K562 (cell line): ENCODE measurements around the gene IRF1. TPM values are rescaled to one million over a fixed set of nuclear protein-coding genes. Genes with fewer than 3 reads are reported as not detected.
A peak's percentile ranks its signal among the peaks of the same experiment; 100 is the strongest.

Experiments
- ATAC-seq: fragments of 200-7000 bp; cut with Tn5 transposase; 3 replicates; pipeline ENCODE4 v1.9.1; 2020; ENCODE audit warnings: moderate library complexity
- BruUV-seq: library from RNA; stranded (reverse); fragments of 400-500 nt; replicated peaks from 2 replicates; lab custom pipeline; 2021; lab: Mats Ljungman, UMichigan
- CTCF ChIA-PET: fragments of 300-600 bp; formaldehyde crosslinking; extraction: SDS; loops from one replicate; lab custom pipeline; 2021; ENCODE audit warnings: low intra/inter-chr PET ratio; lab: Yijun Ruan, JAX
- POLR2A ChIA-PET: fragments of 300-600, 350-650 bp; sonication (Branson Sonifier 250); formaldehyde crosslinking; extraction: SDS; loops from one replicate; lab custom pipeline; 2021; ENCODE audit warnings: antibody characterized with exemption, inconsistent platforms; lab: Yijun Ruan, JAX
- DNase-seq, 4 experiments: peaks; one replicate each; pipeline versions ENCODE4 v3.0.0 to v3.0.0-alpha.2; 2011 to 2018; ENCODE audit warnings: low spot score in 3 of 4, mixed read lengths in 3 of 4; ENCODE audit errors: extremely low read depth in 1 of 4
- FAIRE-seq: peaks from 2 replicates; lab custom pipeline; 2011; peaks lifted over from hg19 to GRCh38; lab: Jason Lieb, UNC
- H2AFZ ChIP-seq: 2 replicates; pipeline ENCODE4 v1.6.0; 2011; ENCODE audit warnings: low read depth, low read length, control low read depth, inconsistent platforms
- H3K27ac ChIP-seq: fragments of 200-600 bp; 3 replicates; pipeline ENCODE4 v1.8.0; 2011; ENCODE audit warnings: low read depth, mild to moderate bottlenecking, control low read depth, inconsistent platforms, low read length, moderate library complexity, mixed read lengths; ENCODE audit errors: extremely low read depth
- H3K27me3 ChIP-seq, 2 experiments: fragments of 300-600 bp in 1 of 2; 2 replicates in 1 of 2; 3 replicates in 1 of 2; pipeline versions ENCODE4 v1.6.0 to v1.8.0; 2011; ENCODE audit warnings: inconsistent platforms in 2 of 2, low read length in 2 of 2, mild to moderate bottlenecking in 1 of 2, mixed read lengths in 1 of 2, moderate library complexity in 1 of 2; ENCODE audit not compliant: control insufficient read depth in 2 of 2, insufficient read depth in 2 of 2
- H3K36me3 ChIP-seq: fragments of 300-600 bp; 3 replicates; pipeline ENCODE4 v1.8.0; 2011; ENCODE audit warnings: mild to moderate bottlenecking, low read length, inconsistent platforms; ENCODE audit not compliant: control insufficient read depth, insufficient read depth
- H3K4me1 ChIP-seq, 2 experiments: fragments of 200-600 bp in 1 of 2; replicated peaks in 1 of 2; 2 replicates in 1 of 2; 3 replicates in 1 of 2; pipeline versions ENCODE4 v1.5.1 to v1.8.0; 2011; ENCODE audit warnings: inconsistent platforms in 2 of 2, low read length in 2 of 2, mild to moderate bottlenecking in 1 of 2, mixed read lengths in 1 of 2, moderate library complexity in 1 of 2; ENCODE audit not compliant: control insufficient read depth in 2 of 2, insufficient read depth in 2 of 2
- H3K4me2 ChIP-seq: 2 replicates; pipeline ENCODE4 v1.6.1; 2011; ENCODE audit warnings: low read length, control low read depth, inconsistent platforms, mixed read lengths; ENCODE audit not compliant: insufficient read depth
- H3K4me3 ChIP-seq: fragments of 200-600 bp; sonication (generic), shearing (Covaris generic); 2 replicates; pipeline ENCODE4 v1.5.1; 2016; ENCODE audit warnings: control low read depth, inconsistent platforms
- H3K79me2 ChIP-seq: fragments of 200-600 bp; 3 replicates; pipeline ENCODE4 v1.8.0; 2011; ENCODE audit warnings: low read length, inconsistent platforms; ENCODE audit not compliant: control insufficient read depth, insufficient read depth
- H3K9ac ChIP-seq, 2 experiments: 2 replicates each; pipeline versions ENCODE4 v1.6.0 to v1.6.1; 2011; ENCODE audit warnings: low read depth in 2 of 2, low read length in 2 of 2, control low read depth in 1 of 2, inconsistent platforms in 1 of 2, mild to moderate bottlenecking in 1 of 2, mixed read lengths in 1 of 2; ENCODE audit not compliant: insufficient read depth in 1 of 2
- H3K9me1 ChIP-seq: one replicate; pipeline ENCODE4 v1.6.0; 2011; ENCODE audit warnings: inconsistent platforms, mild to moderate bottlenecking, low read length, moderate library complexity; ENCODE audit not compliant: control insufficient read depth, insufficient read depth
- H3K9me3 ChIP-seq: replicated peaks from 2 replicates; pipeline ENCODE4 v1.5.1; 2011; ENCODE audit warnings: low read depth, low read length, inconsistent platforms; ENCODE audit not compliant: control insufficient read depth, insufficient read depth
- H4K20me1 ChIP-seq: replicated peaks from 2 replicates; pipeline ENCODE4 v1.6.1; 2011; ENCODE audit warnings: low read length, inconsistent platforms, mixed read lengths; ENCODE audit not compliant: control insufficient read depth, insufficient read depth
- MGA ChIP-seq: fragments of 450-650 bp; IDR thresholded peaks from 2 replicates; pipeline ENCODE4 v1.6.1; 2016; ENCODE audit warnings: mild to moderate bottlenecking, moderate library complexity
- MYNN ChIP-seq, 2 experiments: sonication (generic); formaldehyde crosslinking in 1 of 2; IDR thresholded peaks; 2 replicates each; pipeline versions ENCODE4 v1.5.0 to v1.6.1; 2016 to 2020; ENCODE audit warnings: antibody characterized with exemption in 1 of 2, missing genetic modification reagents in 1 of 2
- PHTF2 ChIP-seq: fragments of 250-450 bp; sonication (Bioruptor Pico); IDR thresholded peaks from 2 replicates; pipeline ENCODE4 v1.5.0; 2021; ENCODE audit warnings: mild to moderate bottlenecking
- POLR2G ChIP-seq: fragments of 200-400 bp; formaldehyde crosslinking; IDR thresholded peaks from 2 replicates; pipeline ENCODE4 v1.6.1; 2017; ENCODE audit warnings: low read depth, mild to moderate bottlenecking, antibody characterized with exemption, low read length, moderate library complexity
- SNAPC5 ChIP-seq: fragments of 250-450 bp; sonication (Bioruptor Pico); IDR thresholded peaks from 2 replicates; pipeline ENCODE4 v1.8.0; 2021; ENCODE audit warnings: moderate library complexity, mild to moderate bottlenecking, inconsistent platforms
- SP1 ChIP-seq: sonication (generic); formaldehyde crosslinking; IDR thresholded peaks from 2 replicates; pipeline ENCODE4 v1.8.1; 2022; ENCODE audit warnings: mild to moderate bottlenecking, missing genetic modification reagents
- U2AF1 ChIP-seq: fragments of 200-400 bp; formaldehyde crosslinking; optimal IDR thresholded peaks from 2 replicates; pipeline ENCODE3; 2017; ENCODE audit warnings: mild to moderate bottlenecking, low read depth, low read length, moderate library complexity
- ZFPM2 ChIP-seq: fragments of 250-450 bp; sonication (Bioruptor Pico); IDR thresholded peaks from 2 replicates; pipeline ENCODE4 v1.5.1; 2022; ENCODE audit warnings: mild to moderate bottlenecking
- ZNF24 ChIP-seq: fragments of 450-650 bp; IDR thresholded peaks from 2 replicates; pipeline ENCODE4 v1.6.1; 2016
- ZNF507 ChIP-seq: conservative IDR thresholded peaks from 2 replicates; pipeline ENCODE4 v1.6.1; 2017; ENCODE audit warnings: missing genetic modification characterization, missing compliant biosample characterization
- WGBS: fragments of 100-300 bp; shearing (Covaris generic); methylation state at CpG from one replicate; pipeline ENCODE4 v1.1.6; 2016; ENCODE audit warnings: low coverage, mixed read lengths; ENCODE audit not compliant: insufficient coverage; ENCODE audit errors: missing lambda C conversion rate; 5-methylcytosine and 5-hydroxymethylcytosine counted together
- in situ Hi-C: fragments of 300-500 bp; cut with MboI; formaldehyde crosslinking; loops from 4 replicates; pipeline ENCODE4 v1.15.0; 2018; ENCODE audit warnings: inconsistent platforms, mixed read lengths
- intact Hi-C: fragments of 100-400 bp; cut with micrococcal nuclease; formaldehyde crosslinking; loops from 2 replicates; pipeline ENCODE4 v1.14.2; 2022
- polyA plus RNA-seq, 8 experiments: library from polyadenylated mRNA; depleted of rRNA in 4 of 8; stranded (reverse) in 5 of 8; unstranded in 3 of 8; fragments of >200 nt; fragmentation: Nextera tagmentation in 2 of 8; fragmentation: Illumina TruSeq in 1 of 8; extraction: Ambion mirVana in 2 of 8; extraction: Trizol in 1 of 8; gene quantifications; 2 replicates each; pipeline versions ENCODE4 v1.2.1 to v1.2.3, GENCODE V29; 2011 to 2014; ENCODE audit warnings: inconsistent platforms in 1 of 8, missing spikeins in 1 of 8
- total RNA-seq, 7 experiments: library from RNA; depleted of rRNA in 6 of 7; stranded (reverse); fragments of >200 nt in 6 of 7; fragmentation: Illumina TruSeq in 2 of 7; extraction: Trizol in 2 of 7; gene quantifications; 2 replicates each; pipeline versions ENCODE4 v1.2.1 to v1.2.3, GENCODE V29; 2011 to 2021; ENCODE audit warnings: low replicate concordance in 1 of 7

Gene IRF1
- total and polyA plus RNA-seq, 9 of the 15 experiments (the other 6 are each of a cell fraction or from before 2014, with no cell fraction given), result 1.1 to 12.3 (median 5.9) TPM

DNA sequence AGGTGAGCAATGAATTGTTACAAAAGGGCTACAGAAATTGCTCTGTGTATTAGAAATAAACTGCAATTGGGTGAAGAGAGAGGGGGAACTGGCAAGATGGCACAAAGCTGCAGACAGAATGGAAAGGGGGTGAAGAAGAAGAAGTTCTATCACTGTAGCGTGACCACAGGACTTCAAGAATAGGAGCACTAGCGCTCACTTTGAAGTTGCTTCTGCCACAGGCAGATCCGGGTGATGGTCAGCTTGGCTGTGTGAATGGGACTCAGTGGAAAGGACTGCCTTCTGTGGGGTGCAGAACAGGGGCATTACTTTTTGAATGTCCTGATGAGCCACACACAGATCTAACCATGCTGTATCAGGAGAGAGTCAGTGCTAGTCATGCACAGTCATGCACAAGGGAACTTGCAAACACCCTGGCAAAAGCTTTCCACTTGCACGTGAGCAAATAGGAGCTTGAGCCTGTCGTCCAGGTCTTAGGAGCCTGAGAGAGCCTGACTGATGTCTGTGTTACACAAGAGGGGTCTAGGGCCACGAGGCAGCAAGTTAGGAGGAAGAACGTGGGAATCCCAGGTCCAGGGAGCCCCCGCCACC lies 36.5 kb upstream of the IRF1 start:
- WGBS, result 42% methylated on average over 8 of the region's 8 CpGs
- Histone ChIP-seq H2AFZ (peak overlapping the region; percentile 97), H3K36me3 (no peaks in the 10 kb centered on the region), H3K4me2 (peak overlapping the region; percentile 70), H3K9me1 (no peaks in the 10 kb centered on the region), H3K27ac (peak overlapping the region; percentile 18; the same call in 1 of the 3 replicates), H3K4me1 (peaks cover 4 to 26% of the 10 kb centered on the region in 2 experiments; a peak in 4 of 5 replicates), H3K9me3 (no peaks in the 10 kb centered on the region), H3K9ac (peak overlapping the region; percentile 58 to 61; a peak in 3 of 4 replicates), H3K27me3 (no peaks in the 10 kb centered on the region), H3K79me2 (no peaks in the 10 kb centered on the region), H3K4me3 (peak overlapping the region; percentile 22), H4K20me1 (no peaks in the 10 kb centered on the region)
- DNase-seq (peak; percentile 13 to 39 (median 24)), ATAC-seq (peak; percentile 57), FAIRE-seq (no peak)
- no TSS peak for BruUV-seq
- intact Hi-C loops, result loop anchor here (1.0 to 5.0 kb wide), 5 partner anchors 65 to 356 kb away; no protein-coding TSS in a partner anchor
- ChIA-PET POLR2A (interaction anchor here (1.0 to 2.2 kb wide), 4 partner anchors 9 to 107 kb away, joined by 3 to 7 read pairs (median 4); partner anchors contain the start of gene RAD50), CTCF (interaction anchor here (1.3 to 1.9 kb wide), 3 partner anchors 64 to 356 kb away, joined by 3 to 8 read pairs (median 4); no protein-coding TSS in a partner anchor)
- in situ Hi-C loops, result loop anchor here (5.0 kb wide), 1 partner anchor 345 kb away; the partner anchor contains the start of gene LEAP2
- TF ChIP-seq ZFPM2, result no peak
- TF ChIP-seq ZNF24, result no peak
- TF ChIP-seq POLR2G, result no peak
- TF ChIP-seq PHTF2, result no peak
- no peak for TF ChIP-seq MYNN (IDR thresholded peaks at IDR 0.05)
- TF ChIP-seq MYNN (CRISPR knock-in tag; IDR thresholded peaks at IDR 0.05), result no peak
- TF ChIP-seq ZNF507 (tag), result no peak
- TF ChIP-seq SNAPC5 (CRISPR knock-in tag), result no peak
- TF ChIP-seq SP1 (CRISPR knock-in tag), result peak; percentile 59; the same call in 1 of the 2 replicates
- no peak for TF ChIP-seq MGA
- TF ChIP-seq U2AF1, result no peak
